HG02610 (cell line): ENCODE data around the gene TBCC.
A peak's percentile ranks its signal among the peaks of the same experiment; 100 is the strongest.

Source experiments
- ATAC-seq: cut with Tn5 transposase; IDR thresholded peaks from one replicate; pipeline ENCODE4 v1.9.1; 2021; ENCODE audit warnings: mild to moderate bottlenecking, moderate library complexity; ENCODE audit not compliant: unreplicated experiment

The TBCC gene

DNA sequence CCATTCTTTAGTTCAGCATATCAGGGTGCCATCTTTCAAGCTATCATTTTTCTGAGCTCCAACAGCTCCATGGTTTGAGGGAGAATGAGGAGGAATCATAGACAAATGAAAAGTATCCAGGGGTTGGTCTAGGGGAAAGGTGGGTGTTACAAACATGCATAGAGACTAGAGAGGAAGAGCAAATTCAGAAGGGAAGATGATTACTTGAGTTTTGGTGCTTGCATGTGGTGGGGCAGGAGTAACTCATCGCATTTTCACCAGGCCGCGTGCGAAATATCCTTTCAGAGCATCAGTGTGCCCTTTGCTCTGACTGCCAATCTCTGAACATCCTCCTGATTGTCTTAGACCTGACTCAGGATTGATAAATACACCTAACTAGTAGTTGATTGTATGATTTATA is 28.3 kb upstream of the TBCC start:
- ATAC-seq, result no peak

- no peak for ATAC-seq
Measured at GRCh38 chr6:42771741-42772100, 25.8 kb upstream of the TBCC start.

DNA sequence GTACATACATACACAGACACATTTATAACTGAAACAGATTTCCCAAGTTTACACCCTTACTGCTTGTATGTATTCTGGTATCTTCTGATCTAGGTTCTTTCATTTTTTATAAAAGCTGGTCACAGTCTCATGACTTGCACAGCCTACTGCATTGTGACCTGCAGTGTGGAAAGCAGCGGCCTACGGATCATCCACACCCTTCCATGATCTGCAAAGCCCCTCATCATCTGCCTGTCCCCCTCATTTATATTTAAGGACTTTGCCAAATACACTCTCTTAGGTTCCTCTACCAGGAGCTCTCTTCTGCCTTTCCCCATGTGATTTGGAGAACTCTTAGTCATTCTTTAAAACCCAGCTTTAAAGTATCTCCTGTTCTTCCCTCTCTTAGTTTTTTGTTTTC is 23.9 kb upstream of the TBCC start:
- ATAC-seq, result no peak

GRCh38 chr6:42769051-42769450 is 23.1 kb upstream of the TBCC start:
- ATAC-seq, result no peak

GRCh38 chr6:42766163-42766670 is 20.3 kb upstream of the TBCC start:
- no peak for ATAC-seq

GRCh38 chr6:42764911-42765648 is 19.2 kb upstream of the TBCC start:
- no peak for ATAC-seq

DNA sequence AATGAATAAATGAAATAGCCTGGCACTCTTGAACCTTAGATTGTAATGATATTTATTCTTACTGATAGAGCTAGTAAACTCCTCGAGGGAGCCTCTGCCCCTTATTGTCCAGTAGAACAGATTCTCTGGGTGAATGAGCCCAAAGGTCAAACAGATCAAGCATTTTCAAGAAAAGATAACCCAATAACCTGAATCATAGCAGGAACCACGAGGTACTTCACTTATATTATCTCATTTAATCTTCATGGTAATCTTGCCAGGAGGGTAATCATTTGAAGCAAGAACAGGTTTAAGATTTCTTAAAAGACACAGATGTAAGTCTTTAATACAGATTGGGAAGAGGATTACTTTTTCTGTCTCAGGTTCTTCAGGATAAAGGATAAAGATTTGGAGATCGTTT is 17.0 kb upstream of the TBCC start:
- ATAC-seq, result no peak

- ATAC-seq, result no peak
Measured at GRCh38 chr6:42762426-42762859, 16.5 kb upstream of the TBCC start.

DNA sequence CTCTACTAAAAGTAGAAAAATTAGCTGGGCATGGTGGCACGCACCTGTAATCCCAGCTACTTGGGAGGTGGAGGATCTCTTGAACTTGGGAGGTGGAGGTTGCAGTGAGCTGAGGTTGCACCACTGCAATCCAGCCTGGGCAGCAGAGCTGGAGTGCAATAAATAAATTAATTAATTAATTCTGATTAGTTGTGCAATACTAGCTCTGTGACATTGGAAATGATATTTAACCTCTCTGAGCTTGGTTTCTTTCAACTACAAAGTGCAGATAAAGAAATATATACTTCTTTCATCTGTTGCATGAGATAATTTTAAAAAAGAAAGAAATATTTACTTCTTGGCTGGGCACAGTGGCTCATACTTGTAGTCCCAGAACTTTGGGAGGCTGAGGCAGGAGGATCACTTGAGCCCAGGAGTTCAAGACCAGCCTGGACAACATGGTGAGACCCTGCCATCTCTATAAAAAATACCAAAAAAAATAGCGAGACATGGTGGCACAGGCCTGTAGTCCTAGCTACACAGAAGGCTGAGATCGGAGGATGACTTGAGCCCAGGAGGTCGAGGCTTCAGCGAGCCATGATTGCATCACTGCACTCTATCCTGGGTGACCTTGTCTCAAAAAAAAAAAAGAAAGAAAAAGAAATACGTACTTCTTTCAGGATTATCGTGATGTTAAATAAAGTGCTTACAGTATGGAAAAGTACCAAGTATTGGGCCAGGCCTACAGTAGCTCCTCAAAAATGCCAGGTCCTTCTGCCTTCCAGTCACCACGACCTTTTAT is 15.6 kb upstream of the TBCC start:
- ATAC-seq, result no peak

DNA sequence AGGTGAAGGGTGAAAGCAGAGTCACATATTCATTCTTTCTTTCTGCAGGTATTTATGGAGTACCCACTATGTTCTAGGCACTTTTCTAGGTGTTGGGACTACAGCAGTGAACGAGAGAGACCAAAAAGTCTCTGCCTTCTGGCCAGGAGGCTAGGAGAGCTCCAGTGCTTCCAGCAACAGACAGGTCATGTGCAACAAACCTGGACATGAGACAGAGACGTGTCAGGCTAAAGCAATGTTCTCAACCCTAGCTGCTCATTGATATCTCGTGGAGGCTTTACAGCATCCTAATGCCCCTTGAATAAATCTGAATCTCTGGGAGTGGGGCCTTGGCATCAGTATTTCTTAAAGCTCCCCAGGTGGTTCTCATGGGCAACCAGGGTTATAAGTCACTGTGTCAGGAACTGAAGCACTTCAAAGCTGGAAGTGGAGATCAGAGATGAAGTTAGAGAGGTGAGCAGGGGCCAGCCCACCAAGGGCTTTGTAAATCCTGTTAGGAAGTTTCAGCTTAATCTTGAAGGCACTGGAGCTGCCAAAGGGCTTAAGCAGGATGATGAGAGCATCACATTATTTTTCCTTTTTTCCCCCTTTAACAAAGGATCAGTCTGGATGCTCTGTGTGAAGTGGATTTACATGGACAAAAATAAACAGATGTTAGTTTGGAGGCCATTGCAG is 13.0 kb upstream of the TBCC start:
- ATAC-seq, result no peak

GRCh38 chr6:42756722-42757121 is 10.8 kb upstream of the TBCC start:
- no peak for ATAC-seq

- no peak for ATAC-seq
Measured at GRCh38 chr6:42754759-42755158, 8.9 kb upstream of the TBCC start.

GRCh38 chr6:42751055-42751454 is 5.2 kb upstream of the TBCC start:
- ATAC-seq, result no peak

GRCh38 chr6:42748203-42748898 is 2.4 kb upstream of the TBCC start:
- ATAC-seq, result no peak

DNA sequence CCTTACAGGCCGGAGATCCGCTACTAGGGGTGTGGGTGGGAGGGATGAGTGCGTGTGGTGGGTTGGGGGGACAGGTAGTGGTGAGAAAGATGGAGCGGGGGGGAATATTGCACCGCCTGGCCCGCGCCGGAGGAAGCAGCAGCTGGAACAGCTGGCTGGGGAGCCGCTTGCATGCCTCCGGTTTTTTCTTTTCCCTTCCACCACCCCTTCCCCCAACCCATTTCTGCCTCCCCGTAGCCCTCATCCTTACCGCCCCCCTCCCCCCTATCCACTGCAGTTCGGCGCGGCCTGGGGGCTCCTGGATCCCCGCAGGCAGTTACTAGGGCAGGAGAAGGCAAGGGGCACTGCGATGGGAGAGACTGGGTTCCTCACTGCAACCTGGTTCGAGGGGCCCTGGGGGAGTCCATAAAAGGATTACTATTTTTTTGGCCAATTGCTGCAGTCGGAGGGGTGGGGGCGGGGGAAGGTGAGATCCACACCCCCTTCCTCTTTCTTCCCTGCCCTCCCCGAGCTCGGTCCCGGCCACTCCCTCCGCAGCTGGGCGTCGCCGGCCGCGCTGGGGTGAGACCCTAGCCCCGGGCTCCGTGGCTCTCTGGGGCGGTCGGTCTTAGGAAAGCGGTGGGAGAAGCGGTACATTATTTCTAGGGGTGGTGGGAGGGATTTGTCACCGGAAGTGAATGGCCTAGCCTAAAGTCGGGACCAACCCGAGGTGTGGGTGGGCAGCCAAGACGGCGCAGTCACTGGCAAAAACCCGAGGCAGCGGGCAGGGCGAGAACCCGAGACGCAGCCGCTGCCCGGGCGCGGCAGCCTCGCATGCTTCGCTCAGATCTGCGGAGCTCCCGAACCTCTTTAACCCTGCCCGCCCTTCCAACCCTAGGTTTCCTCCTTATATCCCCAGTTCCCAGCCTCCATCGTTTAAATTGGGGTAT is 824 bp upstream of the TBCC start:
- ATAC-seq, result peak; percentile 63

- no peak for ATAC-seq
Measured at GRCh38 chr6:42745083-42745639, 742 bp downstream of the TBCC start.

DNA sequence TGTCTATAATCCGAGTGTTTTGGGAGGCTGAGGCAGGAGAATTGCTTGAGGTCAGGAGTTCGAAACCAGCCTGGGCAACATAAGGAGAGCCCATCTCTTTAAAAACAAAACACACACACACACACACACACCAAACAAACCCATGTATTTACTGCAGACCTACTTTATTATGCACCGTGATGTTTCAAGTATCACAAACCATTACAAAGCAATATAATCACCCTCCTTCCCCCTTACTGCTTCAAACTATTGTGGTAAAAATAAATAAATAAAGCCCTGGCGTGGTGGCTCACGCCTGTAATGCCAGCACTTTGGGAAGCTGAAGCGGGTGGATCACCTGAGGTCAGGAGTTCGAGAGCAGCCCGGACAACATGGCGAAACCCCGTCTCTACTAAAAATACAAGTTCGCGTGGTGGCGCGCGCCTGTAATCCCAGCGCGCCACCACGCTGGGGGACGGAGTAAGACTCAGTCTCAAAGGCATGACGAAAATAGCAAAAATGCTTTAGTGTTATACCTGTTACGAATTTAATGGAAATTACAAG is 1.5 kb downstream of the TBCC start:
- no peak for ATAC-seq

- ATAC-seq, result no peak
Measured at GRCh38 chr6:42742116-42742894, 3.6 kb downstream of the TBCC start.

- no peak for ATAC-seq
Measured at GRCh38 chr6:42740725-42741124, 5.2 kb downstream of the TBCC start.
